Fibroblast of lung (primary cell): ENCODE measurements around the gene SMAD5.

Experiments used
- EZH2 ChIP-seq: IDR thresholded peaks from 2 replicates; pipeline ENCODE4 v1.5.1; 2012; ENCODE audit warnings: low read length, control low read depth, mild to moderate bottlenecking; ENCODE audit errors: missing control alignments
- TF ChIP-seq, protein P1 (sequence below), 2 donors: IDR thresholded peaks in 1 of 2; conservative IDR thresholded peaks in 1 of 2; 1 replicate in 1 of 2; 2 replicates in 1 of 2; pipeline ENCODE4 v1.5.1; 2011 to 2012; ENCODE audit warnings: low read length in 2 of 2, control low read depth in 1 of 2, inconsistent platforms in 1 of 2, low read depth in 1 of 2, mild to moderate bottlenecking in 1 of 2

DNA sequence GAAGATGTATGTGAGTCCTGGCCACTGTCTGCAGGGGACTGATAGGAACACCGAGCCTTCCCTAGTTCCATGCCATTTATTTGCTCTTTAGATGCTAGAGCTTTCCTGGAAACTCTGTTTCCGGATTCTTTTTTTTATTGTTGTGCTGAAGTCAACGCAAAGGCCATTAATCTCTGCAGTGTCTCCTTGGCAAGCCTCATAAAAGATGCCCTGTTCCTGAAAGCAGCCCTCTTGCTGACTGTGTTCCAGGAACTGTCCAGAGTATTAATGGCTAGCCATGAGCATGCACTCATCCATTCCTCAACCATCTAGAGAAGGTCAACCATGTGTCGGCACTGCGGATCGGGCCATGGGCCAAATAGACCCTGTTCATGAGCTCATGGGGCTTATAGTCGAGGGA, 42.9 kb upstream of the SMAD5 start:
- TF ChIP-seq, protein P1, sequence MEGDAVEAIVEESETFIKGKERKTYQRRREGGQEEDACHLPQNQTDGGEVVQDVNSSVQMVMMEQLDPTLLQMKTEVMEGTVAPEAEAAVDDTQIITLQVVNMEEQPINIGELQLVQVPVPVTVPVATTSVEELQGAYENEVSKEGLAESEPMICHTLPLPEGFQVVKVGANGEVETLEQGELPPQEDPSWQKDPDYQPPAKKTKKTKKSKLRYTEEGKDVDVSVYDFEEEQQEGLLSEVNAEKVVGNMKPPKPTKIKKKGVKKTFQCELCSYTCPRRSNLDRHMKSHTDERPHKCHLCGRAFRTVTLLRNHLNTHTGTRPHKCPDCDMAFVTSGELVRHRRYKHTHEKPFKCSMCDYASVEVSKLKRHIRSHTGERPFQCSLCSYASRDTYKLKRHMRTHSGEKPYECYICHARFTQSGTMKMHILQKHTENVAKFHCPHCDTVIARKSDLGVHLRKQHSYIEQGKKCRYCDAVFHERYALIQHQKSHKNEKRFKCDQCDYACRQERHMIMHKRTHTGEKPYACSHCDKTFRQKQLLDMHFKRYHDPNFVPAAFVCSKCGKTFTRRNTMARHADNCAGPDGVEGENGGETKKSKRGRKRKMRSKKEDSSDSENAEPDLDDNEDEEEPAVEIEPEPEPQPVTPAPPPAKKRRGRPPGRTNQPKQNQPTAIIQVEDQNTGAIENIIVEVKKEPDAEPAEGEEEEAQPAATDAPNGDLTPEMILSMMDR (conservative IDR thresholded peaks at IDR 0.05 in 1 of 2, IDR thresholded peaks at IDR 0.05 in 1 of 2; ENCODE audit: low read depth in 1 of 2, low read length in 2 of 2): no peak
- no peak for TF ChIP-seq EZH2
